GM12875 (cell line): Measurements from ENCODE around the gene SYDE1.
A peak's percentile ranks its signal among the peaks of the same experiment; 100 is the strongest.

Experiments used
- H3K4me3 ChIP-seq: one replicate; pipeline ENCODE4 v1.5.1; 2011; ENCODE audit warnings: low read depth, low read length, control low read depth
- TF ChIP-seq, protein P1 (sequence below): IDR thresholded peaks from 2 replicates; pipeline ENCODE4 v1.5.1; 2011; ENCODE audit warnings: low read depth, mild to moderate bottlenecking, control low read depth, inconsistent platforms, low read length, moderate library complexity, borderline replicate concordance; ENCODE audit not compliant: insufficient read depth

Gene SYDE1

DNA sequence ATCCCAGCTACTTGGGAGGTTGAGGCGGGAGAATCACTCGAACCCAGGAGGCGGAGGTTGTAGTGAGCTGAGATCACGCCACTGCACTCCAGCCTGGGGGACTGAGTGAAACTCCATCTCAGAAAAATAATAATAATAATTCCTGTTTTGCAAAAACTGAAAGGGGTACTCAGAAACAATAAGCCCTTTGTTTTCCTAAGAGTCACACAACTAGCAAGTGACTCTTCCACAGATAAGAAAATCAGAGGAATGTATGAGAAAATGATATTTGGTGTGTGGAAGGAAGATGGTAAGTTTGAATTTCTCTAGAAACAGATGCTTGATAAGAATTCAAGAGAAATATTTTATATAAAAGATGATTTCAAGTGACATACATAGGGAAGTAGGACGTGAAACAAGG lies 35.1 kb downstream of the SYDE1 start:
- TF ChIP-seq, protein P1, sequence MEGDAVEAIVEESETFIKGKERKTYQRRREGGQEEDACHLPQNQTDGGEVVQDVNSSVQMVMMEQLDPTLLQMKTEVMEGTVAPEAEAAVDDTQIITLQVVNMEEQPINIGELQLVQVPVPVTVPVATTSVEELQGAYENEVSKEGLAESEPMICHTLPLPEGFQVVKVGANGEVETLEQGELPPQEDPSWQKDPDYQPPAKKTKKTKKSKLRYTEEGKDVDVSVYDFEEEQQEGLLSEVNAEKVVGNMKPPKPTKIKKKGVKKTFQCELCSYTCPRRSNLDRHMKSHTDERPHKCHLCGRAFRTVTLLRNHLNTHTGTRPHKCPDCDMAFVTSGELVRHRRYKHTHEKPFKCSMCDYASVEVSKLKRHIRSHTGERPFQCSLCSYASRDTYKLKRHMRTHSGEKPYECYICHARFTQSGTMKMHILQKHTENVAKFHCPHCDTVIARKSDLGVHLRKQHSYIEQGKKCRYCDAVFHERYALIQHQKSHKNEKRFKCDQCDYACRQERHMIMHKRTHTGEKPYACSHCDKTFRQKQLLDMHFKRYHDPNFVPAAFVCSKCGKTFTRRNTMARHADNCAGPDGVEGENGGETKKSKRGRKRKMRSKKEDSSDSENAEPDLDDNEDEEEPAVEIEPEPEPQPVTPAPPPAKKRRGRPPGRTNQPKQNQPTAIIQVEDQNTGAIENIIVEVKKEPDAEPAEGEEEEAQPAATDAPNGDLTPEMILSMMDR = no peak
- no peak overlapping the region for H3K4me3 ChIP-seq

DNA sequence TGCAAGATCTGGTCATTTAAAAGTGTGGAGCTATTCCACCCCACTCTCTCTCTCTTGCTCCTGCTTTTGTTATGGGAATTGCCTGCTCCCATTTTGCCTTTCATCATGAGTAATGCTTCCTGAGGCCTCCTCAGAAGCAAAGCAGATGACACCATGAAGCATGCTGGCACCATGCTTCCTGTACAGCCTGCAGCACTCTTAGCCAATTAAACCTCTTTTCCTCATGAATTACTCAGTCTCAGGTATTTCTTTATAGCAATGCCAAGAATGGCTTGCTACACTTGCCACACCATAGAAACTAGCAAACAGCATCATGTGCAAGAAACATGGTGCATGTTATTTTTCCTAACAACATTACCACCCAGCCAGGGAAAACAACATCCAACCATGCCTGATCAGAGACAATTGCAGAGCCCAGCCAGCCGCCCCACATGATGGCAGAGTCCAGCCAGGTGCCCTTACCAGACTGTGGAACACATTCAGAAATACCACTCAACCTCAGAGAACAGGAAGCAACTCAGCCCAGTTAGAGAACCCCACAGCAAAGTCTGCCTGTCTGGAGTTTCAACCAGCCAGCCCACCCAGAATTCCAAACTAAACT lies 36.9 kb downstream of the SYDE1 start:
- TF ChIP-seq, protein P1 = no peak
- no peak overlapping the region for H3K4me3 ChIP-seq

DNA sequence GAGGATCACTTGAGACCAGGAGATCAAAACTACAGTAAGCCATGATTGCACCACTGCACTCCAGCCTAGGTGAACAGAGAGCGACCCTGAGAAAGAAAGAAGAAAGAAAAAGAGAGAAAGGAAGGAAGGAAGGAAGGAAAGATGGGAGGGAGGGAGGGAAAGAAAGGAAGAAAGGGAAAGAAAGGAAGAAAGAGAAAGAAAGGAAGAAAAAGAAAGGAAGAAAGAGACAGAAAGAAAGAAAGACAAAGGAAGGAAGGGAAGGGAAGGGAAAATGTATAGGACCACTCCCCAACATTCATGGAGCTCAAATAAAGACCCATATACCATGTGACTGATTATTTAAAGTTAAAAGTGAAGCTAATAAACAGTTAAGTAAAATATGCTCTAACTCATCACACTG lies 39.9 kb downstream of the SYDE1 start:
- no peak overlapping the region for H3K4me3 ChIP-seq
- TF ChIP-seq, protein P1 = no peak

DNA sequence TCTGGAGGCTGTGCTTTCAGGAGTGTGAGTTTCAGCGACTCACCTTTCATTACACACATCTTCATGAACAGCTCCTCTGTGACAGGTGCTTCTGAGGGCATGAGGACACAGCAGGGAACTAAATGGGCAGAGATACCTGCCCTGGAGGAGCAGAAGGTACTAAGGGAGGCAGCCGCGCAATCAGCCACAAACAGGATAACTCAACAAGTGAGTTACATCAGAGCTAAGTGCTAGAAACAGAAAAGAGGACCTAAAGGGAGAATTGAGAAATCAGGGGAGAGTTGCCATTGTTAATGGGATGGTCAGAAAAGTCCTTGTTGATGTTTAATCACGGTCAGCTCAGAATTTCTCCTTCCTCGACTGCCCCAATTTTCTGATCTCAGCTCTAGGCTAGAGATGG lies 42.5 kb downstream of the SYDE1 start:
- H3K4me3 ChIP-seq = no peak overlapping the region
- TF ChIP-seq, protein P1 = no peak

DNA sequence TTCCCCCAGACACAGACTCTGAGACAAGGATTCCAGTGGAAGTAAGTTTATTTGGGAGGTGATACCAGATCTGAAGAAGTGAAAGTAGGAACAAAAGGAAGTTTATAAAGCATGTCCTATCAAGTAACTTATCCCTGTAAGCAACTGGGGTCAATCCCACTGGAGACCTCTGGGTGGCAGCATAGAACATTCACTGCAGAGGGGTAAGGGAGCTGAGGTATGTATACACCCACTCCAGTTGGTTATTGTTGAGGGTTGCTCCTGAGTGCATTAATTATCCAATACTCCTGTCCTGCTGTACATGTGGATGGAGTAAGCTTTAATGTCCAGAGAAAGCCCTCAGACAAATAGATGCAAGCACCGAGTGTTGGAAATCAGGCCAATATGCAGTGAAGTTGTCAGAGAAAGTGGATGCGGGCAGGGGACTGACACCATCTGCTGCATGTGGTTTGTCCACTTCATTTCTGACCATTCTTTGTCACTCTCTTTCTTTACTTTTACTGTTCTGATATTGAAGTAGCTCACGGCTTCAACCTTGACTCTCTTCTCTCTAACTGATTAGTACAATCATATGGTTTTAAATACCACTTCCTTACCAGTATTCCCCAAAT lies 46.9 kb downstream of the SYDE1 start:
- TF ChIP-seq, protein P1 = peak; percentile 57; the same call in 1 of the 2 replicates
- H3K4me3 ChIP-seq = no peak overlapping the region

DNA sequence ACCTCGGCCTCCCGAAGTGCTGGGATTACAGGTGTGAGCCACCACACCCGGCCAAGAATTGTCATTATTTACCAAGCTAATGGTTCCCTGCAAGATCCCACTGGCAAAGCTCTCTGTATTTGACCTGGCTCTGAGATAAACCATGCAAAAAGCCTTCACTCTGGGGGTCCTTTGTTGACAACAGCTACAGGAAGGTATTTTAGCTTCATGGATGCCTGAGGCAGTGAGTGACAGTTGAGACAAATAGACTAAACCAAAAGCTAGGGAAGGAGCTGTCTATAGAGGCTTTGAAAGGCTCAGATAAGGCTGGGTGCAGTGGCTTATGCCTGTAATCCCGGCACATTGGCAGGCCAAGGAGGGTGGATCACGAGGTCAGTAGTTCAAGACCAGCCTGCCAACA lies 48.1 kb downstream of the SYDE1 start:
- no peak overlapping the region for H3K4me3 ChIP-seq
- TF ChIP-seq, protein P1 = no peak

DNA sequence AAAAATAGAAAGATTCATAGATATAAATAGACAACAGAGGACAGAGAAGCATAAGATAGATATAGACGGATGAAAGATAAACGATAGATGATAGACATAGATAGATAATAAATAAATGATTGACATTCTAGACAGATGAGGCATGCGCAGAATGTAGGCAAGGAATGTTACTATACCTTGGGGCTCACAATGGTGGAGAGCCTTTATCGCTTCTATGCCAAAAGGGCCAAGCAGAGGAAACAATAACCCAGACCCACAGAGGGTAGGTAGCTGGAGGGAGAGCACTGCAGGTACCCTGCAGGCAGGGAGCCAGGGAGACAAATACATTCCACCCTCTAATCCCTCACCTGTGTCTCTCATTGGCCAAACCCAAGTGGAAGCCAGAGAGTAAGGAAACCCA lies 49.2 kb downstream of the SYDE1 start:
- H3K4me3 ChIP-seq = no peak overlapping the region
- TF ChIP-seq, protein P1 = no peak
